MM.1S (cell line): ENCODE results near the gene LHX4.

Experiments used
- DNase-seq: peaks from one replicate; pipeline ENCODE4 v3.0.0-alpha.2; 2015
- H2AFZ ChIP-seq: fragments of 300-600 bp; sonication (generic); 2 replicates; pipeline ENCODE4 v1.6.0; 2016; ENCODE audit warnings: antibody characterized with exemption, low read length
- H3F3A ChIP-seq: fragments of 300-600 bp; sonication (generic); 2 replicates; pipeline ENCODE4 v1.6.1; 2016; ENCODE audit warnings: mild to moderate bottlenecking, antibody characterized with exemption, low read length, moderate library complexity, mixed read lengths; ENCODE audit not compliant: insufficient read depth
- H3K27ac ChIP-seq: fragments of 300-600 bp; sonication (generic); 2 replicates; pipeline ENCODE4 v1.5.1; 2016; ENCODE audit warnings: mild to moderate bottlenecking, low read length
- H3K27me3 ChIP-seq: fragments of 300-600 bp; sonication (generic); replicated peaks from 2 replicates; pipeline ENCODE4 v1.6.0; 2016; ENCODE audit warnings: low read length; ENCODE audit not compliant: insufficient read depth
- H3K36me3 ChIP-seq: fragments of 300-600 bp; sonication (generic); replicated peaks from 2 replicates; pipeline ENCODE4 v1.6.1; 2016; ENCODE audit warnings: mild to moderate bottlenecking, low read length, mixed read lengths; ENCODE audit not compliant: insufficient read depth
- H3K4me1 ChIP-seq: fragments of 300-600 bp; sonication (generic); 2 replicates; pipeline ENCODE4 v1.6.1; 2016; ENCODE audit warnings: low read length, mixed read lengths
- H3K4me2 ChIP-seq: fragments of 300-600 bp; sonication (generic); 2 replicates; pipeline ENCODE4 v1.6.0; 2016; ENCODE audit warnings: low read depth, low read length
- H3K4me3 ChIP-seq: fragments of 300-600 bp; sonication (generic); 2 replicates; pipeline ENCODE4 v1.5.1; 2016; ENCODE audit warnings: low read length, mixed read lengths
- H3K79me2 ChIP-seq: fragments of 300-600 bp; sonication (generic); 2 replicates; pipeline ENCODE4 v1.6.1; 2016; ENCODE audit warnings: mixed run types, low read length, mixed read lengths
- H3K9ac ChIP-seq: fragments of 300-600 bp; sonication (generic); 2 replicates; pipeline ENCODE4 v1.6.1; 2016; ENCODE audit warnings: low read length, mixed read lengths
- H3K9me2 ChIP-seq: fragments of 300-600 bp; sonication (generic); replicated peaks from 2 replicates; pipeline ENCODE4 v1.6.1; 2016; ENCODE audit warnings: mild to moderate bottlenecking, low read length, mixed read lengths; ENCODE audit not compliant: insufficient read depth
- H3K9me3 ChIP-seq: fragments of 300-600 bp; sonication (generic); replicated peaks from 2 replicates; pipeline ENCODE4 v1.6.1; 2016; ENCODE audit warnings: mild to moderate bottlenecking, low read length, mixed read lengths; ENCODE audit not compliant: insufficient read depth
- H4K20me1 ChIP-seq: fragments of 300-600 bp; sonication (generic); 2 replicates; pipeline ENCODE4 v1.6.1; 2016; ENCODE audit warnings: mild to moderate bottlenecking, low read length, moderate library complexity, mixed read lengths; ENCODE audit not compliant: insufficient read depth
- EZH2 ChIP-seq: fragments of 300-600 bp; sonication (generic); optimal IDR thresholded peaks from 2 replicates; pipeline ENCODE3; 2017; ENCODE audit warnings: low read depth, mild to moderate bottlenecking, antibody characterized with exemption, low read length, mixed read lengths
- EZH2phosphoT487 ChIP-seq: fragments of 300-600 bp; sonication (generic); IDR thresholded peaks from 2 replicates; pipeline ENCODE4 v1.6.1; 2018; ENCODE audit warnings: antibody characterized with exemption, low read length
- TF ChIP-seq, protein P1 (sequence below): fragments of 300-600 bp; sonication (generic); IDR thresholded peaks from 2 replicates; pipeline ENCODE4 v1.5.1; 2016; ENCODE audit warnings: antibody characterized with exemption, low read length, mixed read lengths

The LHX4 gene

DNA sequence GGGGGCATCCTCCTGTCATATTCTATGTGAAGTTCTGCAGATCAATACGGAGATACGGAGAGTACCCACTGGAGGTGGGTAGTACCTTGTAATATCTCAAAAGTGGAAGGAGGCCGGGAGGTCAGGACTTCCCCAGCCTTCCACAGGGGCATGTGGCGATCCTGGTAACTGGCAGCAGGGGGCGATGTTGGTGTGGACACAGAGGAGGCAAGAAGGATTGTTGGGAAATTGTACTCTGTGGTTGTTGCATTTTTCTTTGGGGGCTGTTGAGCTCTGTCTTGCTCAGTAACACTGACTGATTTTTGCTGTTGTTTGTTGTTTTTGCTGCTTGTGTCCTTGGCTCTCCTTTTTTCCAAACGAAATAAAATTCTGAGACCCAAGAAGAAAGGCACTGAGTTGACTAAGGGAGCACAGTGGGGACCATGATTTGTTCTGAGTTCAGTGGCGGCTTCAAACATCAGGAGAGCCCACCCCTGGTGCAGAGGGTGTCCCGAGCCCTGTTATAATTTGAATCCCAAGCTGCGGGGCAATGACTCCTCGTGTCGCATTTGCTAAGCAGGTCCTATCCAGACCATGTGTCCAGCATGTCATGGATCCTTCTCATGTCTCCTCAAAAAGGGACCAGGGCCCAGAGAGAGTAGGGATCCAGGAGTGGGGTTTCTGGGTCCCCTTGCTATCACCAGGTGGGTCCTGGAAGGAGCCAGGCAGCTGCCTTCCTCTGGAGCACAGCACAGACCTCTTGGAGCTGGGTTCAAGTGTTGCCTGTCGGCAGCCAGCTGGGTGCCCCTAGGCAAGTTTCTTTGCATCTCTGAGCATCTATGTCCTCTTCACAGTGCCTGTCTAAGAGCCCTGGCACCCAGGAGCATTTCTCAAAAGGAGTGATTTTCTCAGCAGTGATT is 22.8 kb downstream of the LHX4 start:
- no peak overlapping the region for H3K4me3 ChIP-seq
- H3K27me3 ChIP-seq: no peaks in the 10 kb centered on the region
- H3K4me1 ChIP-seq: 0 out of 2 replicates have a peak, but pooled peaks cover under 1% of the 10 kb centered on the region
- H3K9me2 ChIP-seq: no peaks in the 10 kb centered on the region
- H4K20me1 ChIP-seq: no peaks in the 10 kb centered on the region
- H3K36me3 ChIP-seq: no peaks in the 10 kb centered on the region
- no peak overlapping the region for H3K4me2 ChIP-seq
- H3K9me3 ChIP-seq: no peaks in the 10 kb centered on the region
- H3F3A ChIP-seq: no peaks in the 10 kb centered on the region
- DNase-seq: peak; percentile 79
- no peak overlapping the region for H3K9ac ChIP-seq
- no peak overlapping the region for H3K27ac ChIP-seq
- H2AFZ ChIP-seq: peak overlapping the region; percentile 42; the same call in 1 of the 2 replicates
- no peaks in the 10 kb centered on the region for H3K79me2 ChIP-seq
- TF ChIP-seq, protein P1, sequence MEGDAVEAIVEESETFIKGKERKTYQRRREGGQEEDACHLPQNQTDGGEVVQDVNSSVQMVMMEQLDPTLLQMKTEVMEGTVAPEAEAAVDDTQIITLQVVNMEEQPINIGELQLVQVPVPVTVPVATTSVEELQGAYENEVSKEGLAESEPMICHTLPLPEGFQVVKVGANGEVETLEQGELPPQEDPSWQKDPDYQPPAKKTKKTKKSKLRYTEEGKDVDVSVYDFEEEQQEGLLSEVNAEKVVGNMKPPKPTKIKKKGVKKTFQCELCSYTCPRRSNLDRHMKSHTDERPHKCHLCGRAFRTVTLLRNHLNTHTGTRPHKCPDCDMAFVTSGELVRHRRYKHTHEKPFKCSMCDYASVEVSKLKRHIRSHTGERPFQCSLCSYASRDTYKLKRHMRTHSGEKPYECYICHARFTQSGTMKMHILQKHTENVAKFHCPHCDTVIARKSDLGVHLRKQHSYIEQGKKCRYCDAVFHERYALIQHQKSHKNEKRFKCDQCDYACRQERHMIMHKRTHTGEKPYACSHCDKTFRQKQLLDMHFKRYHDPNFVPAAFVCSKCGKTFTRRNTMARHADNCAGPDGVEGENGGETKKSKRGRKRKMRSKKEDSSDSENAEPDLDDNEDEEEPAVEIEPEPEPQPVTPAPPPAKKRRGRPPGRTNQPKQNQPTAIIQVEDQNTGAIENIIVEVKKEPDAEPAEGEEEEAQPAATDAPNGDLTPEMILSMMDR: peak; percentile 99
- TF ChIP-seq EZH2: no peak

DNA sequence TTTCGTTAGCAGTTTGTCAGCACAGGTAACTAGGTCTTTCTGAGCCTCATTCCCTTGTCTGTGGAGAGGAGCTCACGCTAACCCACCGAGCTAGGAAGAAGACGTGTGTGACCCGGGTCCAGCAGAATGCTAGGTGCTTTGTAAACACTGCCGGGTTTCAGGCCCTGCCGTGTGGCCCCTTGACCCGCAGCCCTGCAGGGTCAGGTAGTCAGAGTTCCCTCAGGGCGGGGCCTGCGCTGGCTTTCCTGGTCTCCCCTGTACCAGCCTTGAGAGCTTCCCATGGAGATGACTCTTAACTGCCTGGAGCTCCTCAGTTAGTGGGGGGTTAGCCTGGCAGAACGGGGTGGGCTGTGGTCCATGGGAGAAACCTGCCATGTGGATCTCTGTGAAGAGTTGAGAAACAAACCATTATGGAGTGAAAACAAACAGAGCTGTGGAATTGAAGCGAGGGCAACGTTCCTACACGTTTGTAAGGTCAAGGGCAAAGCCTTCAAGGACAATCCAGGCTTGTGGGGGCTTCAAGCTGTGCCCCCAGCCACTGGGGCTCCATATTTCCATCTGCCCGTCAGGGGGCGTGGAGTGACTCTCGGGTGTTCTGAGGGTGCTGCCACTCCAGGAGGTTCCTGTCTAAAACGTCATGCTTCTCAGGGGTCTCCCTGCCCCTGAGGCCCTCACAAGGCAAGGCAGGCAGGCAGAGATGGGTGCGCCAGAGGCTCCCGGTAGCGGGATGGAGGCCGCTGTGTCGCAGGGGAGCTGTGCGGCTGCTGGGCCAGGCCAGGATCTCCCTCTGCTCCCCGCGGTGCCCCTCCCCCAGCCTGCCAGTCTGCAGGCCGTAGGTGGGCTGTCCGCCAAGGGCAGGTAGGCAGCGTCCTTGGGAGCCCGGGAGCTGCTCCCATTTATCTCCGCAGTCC is 23.8 kb downstream of the LHX4 start:
- H3F3A ChIP-seq: no peaks in the 10 kb centered on the region
- no peak overlapping the region for H2AFZ ChIP-seq
- no peaks in the 10 kb centered on the region for H3K36me3 ChIP-seq
- H3K4me1 ChIP-seq: no peaks in the 10 kb centered on the region
- no peak overlapping the region for H3K4me2 ChIP-seq
- H4K20me1 ChIP-seq: no peaks in the 10 kb centered on the region
- no peak for DNase-seq
- no peak overlapping the region for H3K4me3 ChIP-seq
- no peaks in the 10 kb centered on the region for H3K79me2 ChIP-seq
- TF ChIP-seq, protein P1: no peak
- TF ChIP-seq EZH2phosphoT487 (no peak), EZH2 (no peak)
- H3K9ac ChIP-seq: no peak overlapping the region
- no peaks in the 10 kb centered on the region for H3K27me3 ChIP-seq
- no peaks in the 10 kb centered on the region for H3K9me3 ChIP-seq
- no peak overlapping the region for H3K27ac ChIP-seq
- no peaks in the 10 kb centered on the region for H3K9me2 ChIP-seq

DNA sequence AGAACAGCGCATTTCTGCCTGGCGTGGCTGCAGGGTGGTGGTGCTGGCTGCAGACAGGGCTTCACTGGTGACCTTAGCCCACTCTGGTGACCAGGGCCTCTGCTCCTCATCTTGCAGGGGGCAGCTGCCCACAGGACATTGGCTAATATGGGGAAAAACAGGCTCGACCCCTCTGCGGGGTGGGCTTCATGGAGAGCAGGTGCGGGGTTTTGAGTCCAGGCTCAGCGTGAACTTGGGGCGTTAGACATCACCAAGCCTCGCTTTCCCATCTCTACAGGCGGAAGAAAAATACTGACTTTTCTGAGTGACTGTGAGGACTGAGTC is 24.4 kb downstream of the LHX4 start:
- no peaks in the 10 kb centered on the region for H3K79me2 ChIP-seq
- H3K36me3 ChIP-seq: no peaks in the 10 kb centered on the region
- no peaks in the 10 kb centered on the region for H4K20me1 ChIP-seq
- H3K4me3 ChIP-seq: no peak overlapping the region
- H3F3A ChIP-seq: no peaks in the 10 kb centered on the region
- H3K9me2 ChIP-seq: no peaks in the 10 kb centered on the region
- no peak overlapping the region for H3K27ac ChIP-seq
- no peak overlapping the region for H3K4me2 ChIP-seq
- H2AFZ ChIP-seq: no peak overlapping the region
- H3K9ac ChIP-seq: no peak overlapping the region
- TF ChIP-seq, protein P1: no peak
- TF ChIP-seq EZH2 (no peak), EZH2phosphoT487 (no peak)
- no peaks in the 10 kb centered on the region for H3K4me1 ChIP-seq
- DNase-seq: no peak
- no peaks in the 10 kb centered on the region for H3K9me3 ChIP-seq
- H3K27me3 ChIP-seq: no peaks in the 10 kb centered on the region
